SK-N-SH (cell line): ENCODE measurements around the gene PDIA4. TPM values are rescaled to one million over a fixed set of nuclear protein-coding genes. Genes with fewer than 3 reads are reported as not detected.

Experiments used
- CTCF ChIA-PET: fragments of 300-600, 350-600 bp; formaldehyde crosslinking; extraction: SDS; loops from one replicate; lab custom pipeline; 2021; lab: Yijun Ruan, JAX
- POLR2A ChIA-PET: fragments of 350-600 bp; sonication (Branson Sonifier 250); formaldehyde crosslinking; extraction: SDS; loops from one replicate; lab custom pipeline; 2020; ENCODE audit warnings: antibody characterized with exemption, inconsistent platforms; lab: Yijun Ruan, JAX
- DNase-seq: peaks from one replicate; pipeline ENCODE4 v3.0.0; 2012
- H2AFZ ChIP-seq: fragments of 200-600 bp; sonication (generic); 2 replicates; pipeline ENCODE4 v1.8.1; 2016; ENCODE audit warnings: antibody characterized with exemption, mild to moderate bottlenecking, low read depth
- H3F3A ChIP-seq: fragments of 200-600 bp; sonication (generic); replicated peaks from 2 replicates; pipeline ENCODE3; 2016; ENCODE audit warnings: antibody characterized with exemption, mild to moderate bottlenecking; ENCODE audit not compliant: insufficient read depth
- H3K27ac ChIP-seq, 2 experiments: fragments of 200-500 bp in 1 of 2; fragments of 200-600 bp in 1 of 2; sonication (Bioruptor generic) in 1 of 2; sonication (generic), shearing (Covaris generic) in 1 of 2; 2 replicates each; pipeline versions ENCODE4 v1.5.1 to v1.6.1; 2014 to 2016; ENCODE audit warnings: low read depth in 2 of 2, inconsistent platforms in 1 of 2, low read length in 1 of 2, mild to moderate bottlenecking in 1 of 2, mixed read lengths in 1 of 2
- H3K27me3 ChIP-seq: fragments of 200-600 bp; sonication (generic), shearing (Covaris generic); 2 replicates; pipeline ENCODE4 v1.6.1; 2016; ENCODE audit warnings: mixed run types; ENCODE audit not compliant: insufficient read depth
- H3K36me3 ChIP-seq, 2 experiments: fragments of 200-500 bp in 1 of 2; fragments of 200-600 bp in 1 of 2; sonication (Bioruptor generic) in 1 of 2; sonication (generic) in 1 of 2; replicated peaks in 1 of 2; 2 replicates each; pipeline versions ENCODE3 to v1.5.1; 2014 to 2016; ENCODE audit warnings: low read length in 1 of 2, mild to moderate bottlenecking in 1 of 2; ENCODE audit not compliant: insufficient read depth in 2 of 2, control insufficient read depth in 1 of 2
- H3K4me1 ChIP-seq, 2 experiments: fragments of 200-500 bp in 1 of 2; fragments of 200-600 bp in 1 of 2; sonication (Bioruptor generic) in 1 of 2; sonication (generic), shearing (Covaris generic) in 1 of 2; 2 replicates each; pipeline versions ENCODE4 v1.5.1 to v1.6.1; 2014 to 2016; ENCODE audit warnings: low read depth in 1 of 2, low read length in 1 of 2, mixed run types in 1 of 2; ENCODE audit not compliant: insufficient read depth in 2 of 2, control insufficient read depth in 1 of 2
- H3K4me2 ChIP-seq: fragments of 200-600 bp; sonication (generic), shearing (Covaris generic); 2 replicates; pipeline ENCODE4 v1.6.1; 2017; ENCODE audit warnings: mixed run types
- H3K4me3 ChIP-seq, 2 experiments: fragments of 200-500 bp in 1 of 2; fragments of 200-600 bp in 1 of 2; sonication (Bioruptor generic) in 1 of 2; sonication (generic), shearing (Covaris generic) in 1 of 2; 2 replicates each; pipeline versions ENCODE4 v1.5.1 to v1.8.1; 2014 to 2016; ENCODE audit warnings: low read depth in 2 of 2, inconsistent platforms in 1 of 2, low read length in 1 of 2, mild to moderate bottlenecking in 1 of 2, mixed read lengths in 1 of 2, moderate library complexity in 1 of 2
- H3K79me2 ChIP-seq: fragments of 200-600 bp; sonication (generic); 2 replicates; pipeline ENCODE4 v1.8.1; 2017; ENCODE audit warnings: mild to moderate bottlenecking; ENCODE audit not compliant: insufficient read depth
- H3K9ac ChIP-seq: fragments of 200-600 bp; sonication (generic); 2 replicates; pipeline ENCODE4 v1.6.1; 2017; ENCODE audit warnings: mixed run types
- H3K9me2 ChIP-seq: fragments of 200-600 bp; sonication (generic); 2 replicates; pipeline ENCODE4 v1.6.1; 2017; ENCODE audit warnings: mixed run types
- H3K9me3 ChIP-seq: fragments of 200-600 bp; sonication (generic); 2 replicates; pipeline ENCODE4 v1.6.1; 2017; ENCODE audit warnings: mixed run types, mild to moderate bottlenecking, moderate library complexity
- H4K20me1 ChIP-seq: fragments of 200-600 bp; sonication (generic); 2 replicates; pipeline ENCODE4 v1.6.1; 2017; ENCODE audit warnings: mild to moderate bottlenecking, mixed run types; ENCODE audit not compliant: insufficient read depth
- CHD2 ChIP-seq: fragments of 150-350 bp; IDR thresholded peaks from 2 replicates; pipeline ENCODE4 v1.6.1; 2018; ENCODE audit warnings: low read length; ENCODE audit not compliant: partially characterized antibody
- ELF1 ChIP-seq: IDR thresholded peaks from 2 replicates; pipeline ENCODE4 v1.4.0; 2012
- EZH2phosphoT487 ChIP-seq: fragments of 200-600 bp; sonication (generic); IDR thresholded peaks from 2 replicates; pipeline ENCODE4 v1.6.1; 2017; ENCODE audit warnings: low read depth, mixed run types, mild to moderate bottlenecking, antibody characterized with exemption, moderate library complexity, borderline replicate concordance
- GABPA ChIP-seq: IDR thresholded peaks from 2 replicates; pipeline ENCODE4 v1.4.0; 2012; ENCODE audit warnings: low read depth, mild to moderate bottlenecking
- GATA2 ChIP-seq: sonication (generic); formaldehyde crosslinking; IDR thresholded peaks from 2 replicates; pipeline ENCODE4 v1.5.0; 2020; ENCODE audit warnings: mild to moderate bottlenecking, missing genetic modification reagents
- NFIC ChIP-seq: IDR thresholded peaks from 2 replicates; pipeline ENCODE4 v1.4.0; 2012; ENCODE audit warnings: borderline replicate concordance
- NRF1 ChIP-seq: IDR thresholded peaks from 2 replicates; pipeline ENCODE4 v1.6.1; 2012; ENCODE audit warnings: low read depth, mild to moderate bottlenecking, low read length
- RAD21 ChIP-seq: IDR thresholded peaks from 2 replicates; pipeline ENCODE4 v1.6.1; 2012; ENCODE audit warnings: mild to moderate bottlenecking, low read length
- RCOR1 ChIP-seq: fragments of 150-350 bp; IDR thresholded peaks from 2 replicates; pipeline ENCODE4 v1.6.1; 2017; ENCODE audit warnings: antibody characterized with exemption, low read length
- RFX5 ChIP-seq: IDR thresholded peaks from 2 replicates; pipeline ENCODE4 v1.6.1; 2012; ENCODE audit warnings: mild to moderate bottlenecking, improper control_type of control experiment, low read length
- SIN3A ChIP-seq: IDR thresholded peaks from 2 replicates; pipeline ENCODE4 v1.6.1; 2012; ENCODE audit warnings: low read depth, mild to moderate bottlenecking, low read length, moderate library complexity, borderline replicate concordance
- TAF1 ChIP-seq: IDR thresholded peaks from 2 replicates; pipeline ENCODE4 v1.6.1; 2012; ENCODE audit warnings: low read depth, mild to moderate bottlenecking, low read length, moderate library complexity, borderline replicate concordance
- TCF12 ChIP-seq: IDR thresholded peaks from 2 replicates; pipeline ENCODE4 v1.4.0; 2012
- WGBS: methylation state at CpG from one replicate; pipeline ENCODE4 v1.1.6; 2017; ENCODE audit warnings: low lambda C conversion rate; 5-methylcytosine and 5-hydroxymethylcytosine counted together
- polyA plus RNA-seq, 3 experiments: library from polyadenylated mRNA; depleted of rRNA; stranded (reverse); fragments of >200 nt; gene quantifications; 2 replicates each; pipeline ENCODE4 v1.2.3, GENCODE V29; 2012
- TF ChIP-seq, protein P1 (sequence below): IDR thresholded peaks from 2 replicates; pipeline ENCODE4; 2012
- TF ChIP-seq, protein P2 (sequence below): IDR thresholded peaks from 2 replicates; pipeline ENCODE4 v1.4.0; 2012; ENCODE audit warnings: low read depth
- TF ChIP-seq, protein P3 (sequence below): IDR thresholded peaks from 2 replicates; pipeline ENCODE4 v1.4.0; 2012; ENCODE audit warnings: low read depth, borderline replicate concordance
- TF ChIP-seq, protein P4 (sequence below): IDR thresholded peaks from 2 replicates; pipeline ENCODE4 v1.6.1; 2012; ENCODE audit warnings: mild to moderate bottlenecking, low read depth, low read length, moderate library complexity
- TF ChIP-seq, protein P5 (sequence below): fragments of 150-350 bp; IDR thresholded peaks from 2 replicates; pipeline ENCODE4 v1.6.1; 2017; ENCODE audit warnings: antibody characterized with exemption, low read length, low read depth, borderline replicate concordance
- TF ChIP-seq, protein P6 (sequence below): fragments of 200-600 bp; sonication (generic); IDR thresholded peaks from 2 replicates; pipeline ENCODE4 v1.6.1; 2017; ENCODE audit warnings: antibody characterized with exemption, mild to moderate bottlenecking, moderate library complexity

PDIA4 gene
- polyA plus RNA-seq, 1 of the 3 experiments (the other 2 are of a cell fraction) = 400 TPM

DNA sequence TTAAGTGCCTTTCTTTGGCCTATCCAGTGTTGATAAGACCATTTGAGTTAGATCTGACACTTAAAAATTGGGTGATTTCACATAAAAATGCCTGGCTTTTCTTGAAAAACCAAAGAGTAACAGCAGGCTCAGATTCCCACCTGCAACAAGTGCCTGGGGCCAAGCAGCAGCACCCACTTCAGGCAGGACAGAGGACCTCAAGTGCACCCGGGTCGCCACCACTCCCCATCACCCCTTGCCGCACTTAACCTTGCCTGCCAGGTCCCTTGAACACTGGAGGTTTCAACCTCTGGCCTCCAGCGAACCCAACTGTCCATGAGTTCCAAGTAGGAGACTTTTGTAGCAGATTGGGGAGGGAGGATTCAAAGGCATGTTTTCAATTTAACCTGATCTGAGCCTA is 30.8 kb downstream of the PDIA4 start:
- TF ChIP-seq GABPA (no peak), RAD21 (no peak), RFX5 (no peak), RCOR1 (no peak), TAF1 (no peak), SIN3A (no peak), NFIC (no peak), ELF1 (no peak), CHD2 (no peak), TCF12 (no peak), GATA2 (no peak), EZH2phosphoT487 (no peak), NRF1 (no peak)
- TF ChIP-seq, protein P1, sequence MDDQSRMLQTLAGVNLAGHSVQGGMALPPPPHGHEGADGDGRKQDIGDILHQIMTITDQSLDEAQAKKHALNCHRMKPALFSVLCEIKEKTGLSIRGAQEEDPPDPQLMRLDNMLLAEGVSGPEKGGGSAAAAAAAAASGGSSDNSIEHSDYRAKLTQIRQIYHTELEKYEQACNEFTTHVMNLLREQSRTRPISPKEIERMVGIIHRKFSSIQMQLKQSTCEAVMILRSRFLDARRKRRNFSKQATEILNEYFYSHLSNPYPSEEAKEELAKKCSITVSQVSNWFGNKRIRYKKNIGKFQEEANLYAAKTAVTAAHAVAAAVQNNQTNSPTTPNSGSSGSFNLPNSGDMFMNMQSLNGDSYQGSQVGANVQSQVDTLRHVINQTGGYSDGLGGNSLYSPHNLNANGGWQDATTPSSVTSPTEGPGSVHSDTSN = no peak
- TF ChIP-seq, protein P2, sequence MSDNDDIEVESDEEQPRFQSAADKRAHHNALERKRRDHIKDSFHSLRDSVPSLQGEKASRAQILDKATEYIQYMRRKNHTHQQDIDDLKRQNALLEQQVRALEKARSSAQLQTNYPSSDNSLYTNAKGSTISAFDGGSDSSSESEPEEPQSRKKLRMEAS = no peak
- TF ChIP-seq, protein P3, sequence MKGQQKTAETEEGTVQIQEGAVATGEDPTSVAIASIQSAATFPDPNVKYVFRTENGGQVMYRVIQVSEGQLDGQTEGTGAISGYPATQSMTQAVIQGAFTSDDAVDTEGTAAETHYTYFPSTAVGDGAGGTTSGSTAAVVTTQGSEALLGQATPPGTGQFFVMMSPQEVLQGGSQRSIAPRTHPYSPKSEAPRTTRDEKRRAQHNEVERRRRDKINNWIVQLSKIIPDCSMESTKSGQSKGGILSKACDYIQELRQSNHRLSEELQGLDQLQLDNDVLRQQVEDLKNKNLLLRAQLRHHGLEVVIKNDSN = no peak
- TF ChIP-seq, protein P4, sequence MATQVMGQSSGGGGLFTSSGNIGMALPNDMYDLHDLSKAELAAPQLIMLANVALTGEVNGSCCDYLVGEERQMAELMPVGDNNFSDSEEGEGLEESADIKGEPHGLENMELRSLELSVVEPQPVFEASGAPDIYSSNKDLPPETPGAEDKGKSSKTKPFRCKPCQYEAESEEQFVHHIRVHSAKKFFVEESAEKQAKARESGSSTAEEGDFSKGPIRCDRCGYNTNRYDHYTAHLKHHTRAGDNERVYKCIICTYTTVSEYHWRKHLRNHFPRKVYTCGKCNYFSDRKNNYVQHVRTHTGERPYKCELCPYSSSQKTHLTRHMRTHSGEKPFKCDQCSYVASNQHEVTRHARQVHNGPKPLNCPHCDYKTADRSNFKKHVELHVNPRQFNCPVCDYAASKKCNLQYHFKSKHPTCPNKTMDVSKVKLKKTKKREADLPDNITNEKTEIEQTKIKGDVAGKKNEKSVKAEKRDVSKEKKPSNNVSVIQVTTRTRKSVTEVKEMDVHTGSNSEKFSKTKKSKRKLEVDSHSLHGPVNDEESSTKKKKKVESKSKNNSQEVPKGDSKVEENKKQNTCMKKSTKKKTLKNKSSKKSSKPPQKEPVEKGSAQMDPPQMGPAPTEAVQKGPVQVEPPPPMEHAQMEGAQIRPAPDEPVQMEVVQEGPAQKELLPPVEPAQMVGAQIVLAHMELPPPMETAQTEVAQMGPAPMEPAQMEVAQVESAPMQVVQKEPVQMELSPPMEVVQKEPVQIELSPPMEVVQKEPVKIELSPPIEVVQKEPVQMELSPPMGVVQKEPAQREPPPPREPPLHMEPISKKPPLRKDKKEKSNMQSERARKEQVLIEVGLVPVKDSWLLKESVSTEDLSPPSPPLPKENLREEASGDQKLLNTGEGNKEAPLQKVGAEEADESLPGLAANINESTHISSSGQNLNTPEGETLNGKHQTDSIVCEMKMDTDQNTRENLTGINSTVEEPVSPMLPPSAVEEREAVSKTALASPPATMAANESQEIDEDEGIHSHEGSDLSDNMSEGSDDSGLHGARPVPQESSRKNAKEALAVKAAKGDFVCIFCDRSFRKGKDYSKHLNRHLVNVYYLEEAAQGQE = no peak
- TF ChIP-seq, protein P5, sequence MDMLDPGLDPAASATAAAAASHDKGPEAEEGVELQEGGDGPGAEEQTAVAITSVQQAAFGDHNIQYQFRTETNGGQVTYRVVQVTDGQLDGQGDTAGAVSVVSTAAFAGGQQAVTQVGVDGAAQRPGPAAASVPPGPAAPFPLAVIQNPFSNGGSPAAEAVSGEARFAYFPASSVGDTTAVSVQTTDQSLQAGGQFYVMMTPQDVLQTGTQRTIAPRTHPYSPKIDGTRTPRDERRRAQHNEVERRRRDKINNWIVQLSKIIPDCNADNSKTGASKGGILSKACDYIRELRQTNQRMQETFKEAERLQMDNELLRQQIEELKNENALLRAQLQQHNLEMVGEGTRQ = no peak
- TF ChIP-seq, protein P6, sequence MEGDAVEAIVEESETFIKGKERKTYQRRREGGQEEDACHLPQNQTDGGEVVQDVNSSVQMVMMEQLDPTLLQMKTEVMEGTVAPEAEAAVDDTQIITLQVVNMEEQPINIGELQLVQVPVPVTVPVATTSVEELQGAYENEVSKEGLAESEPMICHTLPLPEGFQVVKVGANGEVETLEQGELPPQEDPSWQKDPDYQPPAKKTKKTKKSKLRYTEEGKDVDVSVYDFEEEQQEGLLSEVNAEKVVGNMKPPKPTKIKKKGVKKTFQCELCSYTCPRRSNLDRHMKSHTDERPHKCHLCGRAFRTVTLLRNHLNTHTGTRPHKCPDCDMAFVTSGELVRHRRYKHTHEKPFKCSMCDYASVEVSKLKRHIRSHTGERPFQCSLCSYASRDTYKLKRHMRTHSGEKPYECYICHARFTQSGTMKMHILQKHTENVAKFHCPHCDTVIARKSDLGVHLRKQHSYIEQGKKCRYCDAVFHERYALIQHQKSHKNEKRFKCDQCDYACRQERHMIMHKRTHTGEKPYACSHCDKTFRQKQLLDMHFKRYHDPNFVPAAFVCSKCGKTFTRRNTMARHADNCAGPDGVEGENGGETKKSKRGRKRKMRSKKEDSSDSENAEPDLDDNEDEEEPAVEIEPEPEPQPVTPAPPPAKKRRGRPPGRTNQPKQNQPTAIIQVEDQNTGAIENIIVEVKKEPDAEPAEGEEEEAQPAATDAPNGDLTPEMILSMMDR = no peak
- Histone ChIP-seq H3K27me3 (no peaks in the 10 kb centered on the region), H3K79me2 (no peaks in the 10 kb centered on the region), H3K4me2 (no peak overlapping the region), H4K20me1 (no peaks in the 10 kb centered on the region), H2AFZ (no peak overlapping the region), H3K36me3 (peaks cover 4 to 8% of the 10 kb centered on the region in 2 experiments), H3F3A (no peaks in the 10 kb centered on the region), H3K27ac (no peak overlapping the region), H3K9ac (no peak overlapping the region), H3K4me1 (peaks cover 0 to 7% of the 10 kb centered on the region in 2 experiments; a peak in 1 of 4 replicates), H3K9me2 (no peaks in the 10 kb centered on the region), H3K4me3 (no peak overlapping the region), H3K9me3 (no peaks in the 10 kb centered on the region)
- DNase-seq = no peak
- POLR2A ChIA-PET = no interaction called here
- WGBS = 66% methylated on average over 4 of the region's 4 CpGs
- CTCF ChIA-PET = interaction anchor here (0.9 to 1.4 kb wide), 2 partner anchors 8 to 68 kb away, joined by 3 to 4 read pairs; no protein-coding TSS in a partner anchor
